Activated CD4-positive, alpha-beta T cell treated with anti-CD3 and anti-CD28 coated beads, Interleukin-2, Interleukin-4, amounts not matched to agents 100 ng/mL and 50 ng/mL, durations not matched to agents 16 hours and 8 hours (primary cell): ENCODE measurements around the gene SSR3.

Experiments used
- DNase-seq: peaks from one replicate; pipeline ENCODE4 v3.0.0-alpha.2; 2020; ENCODE audit warnings: low spot score

Gene SSR3

GRCh38 chr3:156491192-156491591 is 63.7 kb downstream of the SSR3 start:
- no peak for DNase-seq
